GM19023 (cell line): Measurements from ENCODE around the gene DSC1.

Experiments
- ATAC-seq: cut with Tn5 transposase; IDR thresholded peaks from one replicate; pipeline ENCODE4 v1.9.1; 2021; ENCODE audit warnings: mild to moderate bottlenecking, moderate library complexity; ENCODE audit not compliant: unreplicated experiment

The DSC1 gene, protein sequence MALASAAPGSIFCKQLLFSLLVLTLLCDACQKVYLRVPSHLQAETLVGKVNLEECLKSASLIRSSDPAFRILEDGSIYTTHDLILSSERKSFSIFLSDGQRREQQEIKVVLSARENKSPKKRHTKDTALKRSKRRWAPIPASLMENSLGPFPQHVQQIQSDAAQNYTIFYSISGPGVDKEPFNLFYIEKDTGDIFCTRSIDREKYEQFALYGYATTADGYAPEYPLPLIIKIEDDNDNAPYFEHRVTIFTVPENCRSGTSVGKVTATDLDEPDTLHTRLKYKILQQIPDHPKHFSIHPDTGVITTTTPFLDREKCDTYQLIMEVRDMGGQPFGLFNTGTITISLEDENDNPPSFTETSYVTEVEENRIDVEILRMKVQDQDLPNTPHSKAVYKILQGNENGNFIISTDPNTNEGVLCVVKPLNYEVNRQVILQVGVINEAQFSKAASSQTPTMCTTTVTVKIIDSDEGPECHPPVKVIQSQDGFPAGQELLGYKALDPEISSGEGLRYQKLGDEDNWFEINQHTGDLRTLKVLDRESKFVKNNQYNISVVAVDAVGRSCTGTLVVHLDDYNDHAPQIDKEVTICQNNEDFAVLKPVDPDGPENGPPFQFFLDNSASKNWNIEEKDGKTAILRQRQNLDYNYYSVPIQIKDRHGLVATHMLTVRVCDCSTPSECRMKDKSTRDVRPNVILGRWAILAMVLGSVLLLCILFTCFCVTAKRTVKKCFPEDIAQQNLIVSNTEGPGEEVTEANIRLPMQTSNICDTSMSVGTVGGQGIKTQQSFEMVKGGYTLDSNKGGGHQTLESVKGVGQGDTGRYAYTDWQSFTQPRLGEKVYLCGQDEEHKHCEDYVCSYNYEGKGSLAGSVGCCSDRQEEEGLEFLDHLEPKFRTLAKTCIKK

DNA sequence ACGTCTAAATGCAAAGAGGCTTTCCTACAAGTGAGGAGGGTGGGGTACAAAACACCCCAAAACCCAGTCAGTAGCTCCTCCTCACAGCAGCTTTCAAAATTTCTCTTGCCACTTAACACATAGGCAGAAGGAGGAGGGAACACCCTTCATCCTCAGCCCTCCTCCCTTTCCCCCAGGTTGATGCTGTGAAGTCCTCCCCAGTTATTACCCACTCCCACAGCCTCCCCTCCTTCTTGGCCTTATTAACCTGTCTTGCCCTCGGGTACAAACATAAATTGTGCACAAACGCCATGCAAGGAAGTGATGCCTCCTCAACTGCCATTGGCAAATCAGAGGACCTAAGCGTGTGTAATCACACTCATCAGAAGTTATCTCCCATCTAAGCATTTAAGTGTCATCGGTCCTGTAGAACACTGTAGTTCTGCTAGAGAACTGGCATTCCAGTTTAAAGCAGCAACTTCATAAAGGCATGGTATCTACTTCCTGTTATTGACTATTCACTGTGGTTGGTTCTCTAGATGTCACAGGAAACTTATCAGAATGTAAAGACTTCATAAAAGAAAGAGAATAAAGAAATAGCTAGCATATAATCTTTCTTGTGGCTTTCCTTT lies at the start of gene DSC1:
TSS of gene DSC1 (minus strand) at position 32 of the 611 bp plus-strand sequence. CDS start 262 bp downstream, outside the sequence.
- no peak for ATAC-seq

- ATAC-seq: no peak
These were observed 48.4 kb upstream of the DSC1 start for GRCh38 chr18:31211047-31211446.

DNA sequence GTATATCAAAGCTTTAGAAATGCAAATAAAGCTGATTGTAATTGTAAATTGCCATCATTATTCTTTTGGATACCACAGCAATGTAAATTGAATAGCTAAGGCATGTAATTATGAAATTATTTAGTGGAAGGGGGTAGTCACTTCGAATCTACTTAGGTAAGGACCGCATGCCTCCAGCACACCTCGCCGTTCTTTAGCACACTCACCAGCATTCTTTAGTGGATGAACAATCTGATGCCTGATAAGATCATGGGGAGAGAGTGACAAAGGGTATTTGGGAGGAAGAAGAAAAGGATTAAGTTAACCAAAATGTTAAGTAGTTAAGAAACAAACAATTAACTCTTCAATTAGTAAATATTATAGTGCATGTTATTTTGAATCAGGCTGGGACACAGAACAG lies 46.4 kb upstream of the DSC1 start:
- no peak for ATAC-seq

DNA sequence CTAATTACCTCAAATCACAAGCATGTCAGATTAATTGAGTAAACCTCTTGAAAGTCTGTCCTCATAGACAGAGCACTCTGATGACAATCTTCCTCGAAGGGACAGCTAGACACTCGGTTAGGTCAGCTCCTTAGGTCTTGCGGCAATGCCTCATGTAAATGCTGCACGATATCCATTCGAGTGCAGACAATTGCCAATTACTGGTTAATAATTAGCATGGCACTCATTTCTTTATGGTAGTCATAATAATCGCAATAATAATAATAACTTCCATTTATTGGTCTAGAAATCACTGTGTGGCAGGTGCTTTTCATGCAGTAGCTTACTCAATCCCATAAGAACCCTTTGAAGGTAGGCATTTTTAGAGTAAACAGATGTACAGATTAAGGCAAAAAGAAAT lies 44.7 kb upstream of the DSC1 start:
- no peak for ATAC-seq

GRCh38 chr18:31206787-31207381 lies 44.2 kb upstream of the DSC1 start:
- peak; percentile 93 for ATAC-seq

DNA sequence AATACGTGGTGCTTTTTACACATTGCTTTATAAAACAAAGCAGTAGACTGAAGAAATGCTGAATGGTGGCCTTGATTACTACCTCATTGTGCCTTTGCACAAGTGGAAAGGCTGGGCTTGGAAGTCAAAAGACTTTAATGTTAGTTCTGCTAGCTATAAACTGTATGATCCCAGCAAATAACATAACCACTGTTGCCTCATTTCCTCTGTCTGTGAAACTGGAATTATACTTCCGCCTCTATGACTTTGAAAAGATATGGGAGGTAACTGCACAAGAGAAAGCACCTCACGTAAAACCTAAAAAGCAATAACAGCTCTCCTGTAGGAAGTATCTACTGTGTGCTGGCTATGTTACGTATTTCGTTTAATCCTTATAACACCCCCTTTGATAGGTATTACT lies 43.4 kb upstream of the DSC1 start:
- ATAC-seq: no peak

GRCh38 chr18:31205273-31205672 lies 42.6 kb upstream of the DSC1 start:
- no peak for ATAC-seq

GRCh38 chr18:31204833-31205232 lies 42.2 kb upstream of the DSC1 start:
- ATAC-seq: no peak

DNA sequence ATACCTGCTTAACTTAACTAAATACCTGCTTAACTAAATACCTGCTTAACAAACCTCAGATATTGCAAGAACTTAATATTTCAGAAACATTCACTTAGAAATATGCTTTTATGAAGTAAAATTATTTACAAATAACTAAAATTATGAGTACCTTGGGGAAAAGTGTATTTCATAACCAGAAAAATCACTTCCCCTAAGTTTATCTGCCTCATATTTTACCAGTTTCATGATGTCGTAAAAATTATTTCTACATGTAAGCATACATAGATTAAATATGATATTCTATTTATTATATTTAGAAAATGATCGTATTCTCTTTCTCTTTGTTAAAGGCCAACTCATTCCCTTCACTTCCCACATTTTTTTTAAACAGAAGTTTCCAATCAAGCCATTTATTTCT lies 41.5 kb upstream of the DSC1 start:
- ATAC-seq: no peak

- no peak for ATAC-seq
These were observed 41.1 kb upstream of the DSC1 start for GRCh38 chr18:31203794-31204148.

- no peak for ATAC-seq
These were observed 40.6 kb upstream of the DSC1 start for GRCh38 chr18:31203096-31203793.

DNA sequence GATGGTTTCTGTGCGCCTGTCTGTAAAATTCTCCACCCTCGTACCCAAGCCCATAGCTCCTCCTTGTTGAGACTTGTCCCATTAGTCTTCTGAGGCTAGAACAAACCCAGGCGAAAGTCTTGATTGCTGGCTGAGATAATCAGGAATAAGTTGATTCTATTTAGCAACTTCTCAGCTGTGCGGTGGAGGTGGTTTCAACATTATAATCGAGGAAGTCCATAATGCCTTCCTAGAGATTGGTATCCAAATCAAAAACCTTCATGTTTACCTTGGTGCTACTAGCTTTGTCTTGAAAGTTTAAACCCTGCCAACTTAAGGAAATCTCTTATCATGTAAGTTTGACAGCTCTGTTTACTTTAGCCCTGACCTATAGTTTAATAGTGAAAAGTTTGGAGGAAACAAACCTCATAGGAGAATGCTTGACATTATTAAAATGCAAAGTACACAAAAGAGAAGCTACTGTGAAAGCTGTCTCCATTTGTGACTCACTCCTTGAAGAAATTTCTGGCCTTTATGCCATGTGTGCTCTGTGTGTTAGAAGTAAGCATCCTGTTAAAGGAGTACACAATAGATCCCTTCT lies 36.6 kb upstream of the DSC1 start:
- ATAC-seq: no peak

DNA sequence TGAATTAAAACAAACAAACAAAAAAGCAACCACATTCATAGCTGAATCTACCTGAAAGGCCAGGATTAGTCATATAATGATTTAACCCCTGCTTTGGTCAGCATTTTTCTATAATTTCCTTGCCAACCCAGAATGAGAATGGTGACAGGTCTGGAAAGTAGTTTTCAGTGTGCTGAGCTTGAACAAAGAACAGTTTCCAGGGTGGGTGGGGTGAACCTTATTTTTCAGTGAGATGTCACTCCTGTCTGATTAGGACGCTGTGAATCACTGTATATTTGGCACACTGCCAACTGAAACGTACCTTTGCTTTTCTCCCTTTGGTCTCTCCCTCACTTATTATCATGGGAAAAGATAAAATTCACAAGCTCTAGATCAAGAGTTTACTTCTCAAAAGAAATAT lies 35.0 kb upstream of the DSC1 start:
- no peak for ATAC-seq

DNA sequence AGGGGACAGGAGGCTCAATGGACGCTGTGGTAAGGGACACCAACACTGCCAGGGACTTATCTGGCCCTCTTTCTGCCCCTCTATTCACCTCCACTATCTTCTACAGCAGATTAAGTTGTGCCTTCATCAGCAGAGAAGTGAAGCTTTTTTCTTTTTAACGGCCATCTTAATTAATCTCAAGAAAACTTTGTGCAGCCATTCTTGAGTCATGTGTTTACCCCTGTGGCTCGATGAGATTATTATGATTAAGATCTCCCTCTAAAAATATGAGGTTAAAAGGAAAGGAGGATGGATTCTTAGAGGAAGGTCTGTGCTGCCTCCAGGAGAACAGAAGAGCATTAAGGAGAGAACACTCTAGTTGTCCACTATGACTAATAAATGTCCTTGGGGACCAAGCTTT lies 32.4 kb upstream of the DSC1 start:
- ATAC-seq: no peak

- no peak for ATAC-seq
These were observed 29.6 kb upstream of the DSC1 start for GRCh38 chr18:31192086-31192776.

GRCh38 chr18:31190919-31191318 lies 28.3 kb upstream of the DSC1 start:
- no peak for ATAC-seq

DNA sequence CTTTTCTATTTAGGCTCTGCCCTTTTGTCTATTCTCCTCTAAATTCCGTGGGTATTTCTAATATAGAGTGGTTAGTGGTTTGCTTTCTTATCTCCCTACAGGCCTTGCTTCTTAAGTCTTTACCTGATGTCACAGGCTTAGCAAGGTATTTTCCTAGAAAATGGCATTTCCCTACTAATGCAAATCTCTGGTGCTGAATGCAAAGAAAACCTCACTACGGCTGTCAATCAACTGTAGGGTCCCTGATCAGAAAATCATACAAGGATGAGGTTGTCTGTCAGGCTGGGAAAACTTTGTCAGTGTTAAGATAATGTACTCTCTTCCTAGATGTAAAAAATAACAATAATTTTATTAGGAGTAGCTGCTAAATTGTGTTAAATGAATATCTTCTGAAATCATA lies 27.1 kb upstream of the DSC1 start:
- no peak for ATAC-seq

- ATAC-seq: no peak
These were observed 22.7 kb upstream of the DSC1 start for GRCh38 chr18:31185186-31185950.

DNA sequence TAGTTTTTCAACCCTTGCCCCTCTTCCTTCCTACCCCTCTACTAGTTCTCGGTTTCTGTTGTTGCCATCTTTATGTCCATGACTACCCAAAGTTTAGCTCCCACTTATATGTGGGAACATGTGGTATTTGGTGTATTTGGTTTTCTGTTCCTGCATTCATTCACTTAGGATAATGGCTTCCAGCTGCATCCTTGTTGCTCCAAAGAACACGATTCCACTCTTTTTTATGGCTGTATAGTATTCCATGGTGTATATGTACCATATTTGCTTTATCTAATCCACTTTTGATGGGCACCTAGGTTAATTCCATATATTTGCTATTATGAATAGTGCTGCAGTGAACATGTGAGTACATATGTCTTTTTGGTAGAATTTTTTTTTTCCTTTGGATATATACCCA lies 20.6 kb upstream of the DSC1 start:
- ATAC-seq: no peak
